IMR-90 (cell line): ENCODE data around the gene TTLL8.

Experiments
- CHD1 ChIP-seq: IDR thresholded peaks from 2 replicates; pipeline ENCODE4 v1.6.1; 2012; ENCODE audit warnings: low read depth, low read length, improper control_type of control experiment
- FOS ChIP-seq: fragments of 150-350 bp; IDR thresholded peaks from 2 replicates; pipeline ENCODE4 v1.6.1; 2016; ENCODE audit warnings: low read depth, low read length
- NFE2L2 ChIP-seq: fragments of 150-350 bp; IDR thresholded peaks from 2 replicates; pipeline ENCODE4 v1.6.1; 2016; ENCODE audit warnings: low read depth, mild to moderate bottlenecking, low read length
- POLR2A ChIP-seq: IDR thresholded peaks from 2 replicates; pipeline ENCODE4 v1.6.1; 2012; ENCODE audit warnings: mild to moderate bottlenecking, low read depth, low read length
- RCOR1 ChIP-seq: IDR thresholded peaks from 2 replicates; pipeline ENCODE4 v1.6.1; 2012; ENCODE audit warnings: mild to moderate bottlenecking, low read length, improper control_type of control experiment; ENCODE audit not compliant: insufficient replicate concordance
- RFX5 ChIP-seq: IDR thresholded peaks from 2 replicates; pipeline ENCODE4 v1.8.0; 2012; ENCODE audit warnings: low read depth, mild to moderate bottlenecking, low read length, moderate library complexity
- SMC3 ChIP-seq: fragments of 150-350 bp; IDR thresholded peaks from 2 replicates; pipeline ENCODE4 v1.6.1; 2016; ENCODE audit warnings: low read depth, mild to moderate bottlenecking, antibody characterized with exemption, low read length, moderate library complexity
- TF ChIP-seq, protein P1 (sequence below): conservative IDR thresholded peaks from 2 replicates; pipeline ENCODE4 v1.5.1; 2012; ENCODE audit warnings: mild to moderate bottlenecking, low read depth, low read length, improper control_type of control experiment
- TF ChIP-seq, protein P2 (sequence below): fragments of 150-350 bp; IDR thresholded peaks from 2 replicates; pipeline ENCODE4 v1.6.1; 2016; ENCODE audit warnings: low read depth, mild to moderate bottlenecking, low read length, moderate library complexity, borderline replicate concordance
- TF ChIP-seq, protein P3 (sequence below): fragments of 150-350 bp; IDR thresholded peaks from 2 replicates; pipeline ENCODE4 v1.6.1; 2017; ENCODE audit warnings: mild to moderate bottlenecking, antibody characterized with exemption, low read length, low read depth

DNA sequence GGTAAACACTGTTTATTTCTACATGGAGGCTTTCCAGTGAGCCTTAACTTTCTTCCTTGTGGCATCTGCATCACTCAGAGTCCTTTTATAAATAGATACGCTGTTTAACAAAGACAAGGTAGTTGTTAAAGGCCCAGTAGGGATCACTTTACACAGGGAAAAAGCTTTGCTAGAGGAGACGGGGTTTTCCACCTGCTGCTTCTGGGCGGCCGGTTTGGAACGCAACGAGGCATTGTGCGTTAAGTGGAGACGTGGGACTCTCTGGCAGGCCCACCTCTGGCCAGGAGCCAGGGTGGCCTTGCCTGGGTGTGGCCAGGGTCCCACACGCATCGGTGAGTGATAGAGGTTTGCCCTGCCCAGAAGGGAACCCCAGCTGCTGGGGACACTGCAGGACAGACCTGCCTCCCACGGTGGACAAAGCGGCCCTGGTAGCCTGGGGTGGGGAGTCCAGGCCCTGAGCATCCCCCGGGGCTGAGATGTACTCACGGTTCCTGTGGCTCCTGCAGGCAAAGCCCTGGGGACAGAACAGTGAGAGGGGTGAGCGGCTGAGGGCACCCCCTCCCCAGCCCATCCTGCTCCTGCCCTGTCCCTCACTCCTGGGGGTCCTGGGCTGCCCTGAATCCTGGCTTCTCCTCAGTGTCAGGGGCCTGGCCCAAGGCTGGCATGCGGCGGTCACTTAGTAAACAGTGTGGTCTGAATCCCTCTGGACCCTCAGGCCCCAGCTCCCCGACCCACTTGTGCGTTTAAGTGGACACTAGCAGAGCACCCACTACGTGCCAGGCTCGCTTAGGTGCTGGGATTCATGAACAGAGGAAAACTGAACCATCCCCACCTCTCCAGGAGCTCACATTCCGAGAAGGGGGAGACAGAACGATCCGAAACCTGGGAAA is 49.7 kb downstream of the TTLL8 start:
- TF ChIP-seq, protein P1, sequence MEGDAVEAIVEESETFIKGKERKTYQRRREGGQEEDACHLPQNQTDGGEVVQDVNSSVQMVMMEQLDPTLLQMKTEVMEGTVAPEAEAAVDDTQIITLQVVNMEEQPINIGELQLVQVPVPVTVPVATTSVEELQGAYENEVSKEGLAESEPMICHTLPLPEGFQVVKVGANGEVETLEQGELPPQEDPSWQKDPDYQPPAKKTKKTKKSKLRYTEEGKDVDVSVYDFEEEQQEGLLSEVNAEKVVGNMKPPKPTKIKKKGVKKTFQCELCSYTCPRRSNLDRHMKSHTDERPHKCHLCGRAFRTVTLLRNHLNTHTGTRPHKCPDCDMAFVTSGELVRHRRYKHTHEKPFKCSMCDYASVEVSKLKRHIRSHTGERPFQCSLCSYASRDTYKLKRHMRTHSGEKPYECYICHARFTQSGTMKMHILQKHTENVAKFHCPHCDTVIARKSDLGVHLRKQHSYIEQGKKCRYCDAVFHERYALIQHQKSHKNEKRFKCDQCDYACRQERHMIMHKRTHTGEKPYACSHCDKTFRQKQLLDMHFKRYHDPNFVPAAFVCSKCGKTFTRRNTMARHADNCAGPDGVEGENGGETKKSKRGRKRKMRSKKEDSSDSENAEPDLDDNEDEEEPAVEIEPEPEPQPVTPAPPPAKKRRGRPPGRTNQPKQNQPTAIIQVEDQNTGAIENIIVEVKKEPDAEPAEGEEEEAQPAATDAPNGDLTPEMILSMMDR = no peak
- no peak for TF ChIP-seq FOS
- no peak for TF ChIP-seq RFX5
- TF ChIP-seq POLR2A = no peak
- TF ChIP-seq SMC3 = no peak
- TF ChIP-seq, protein P2, sequence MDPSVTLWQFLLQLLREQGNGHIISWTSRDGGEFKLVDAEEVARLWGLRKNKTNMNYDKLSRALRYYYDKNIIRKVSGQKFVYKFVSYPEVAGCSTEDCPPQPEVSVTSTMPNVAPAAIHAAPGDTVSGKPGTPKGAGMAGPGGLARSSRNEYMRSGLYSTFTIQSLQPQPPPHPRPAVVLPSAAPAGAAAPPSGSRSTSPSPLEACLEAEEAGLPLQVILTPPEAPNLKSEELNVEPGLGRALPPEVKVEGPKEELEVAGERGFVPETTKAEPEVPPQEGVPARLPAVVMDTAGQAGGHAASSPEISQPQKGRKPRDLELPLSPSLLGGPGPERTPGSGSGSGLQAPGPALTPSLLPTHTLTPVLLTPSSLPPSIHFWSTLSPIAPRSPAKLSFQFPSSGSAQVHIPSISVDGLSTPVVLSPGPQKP = no peak
- TF ChIP-seq NFE2L2 = no peak
- TF ChIP-seq, protein P3, sequence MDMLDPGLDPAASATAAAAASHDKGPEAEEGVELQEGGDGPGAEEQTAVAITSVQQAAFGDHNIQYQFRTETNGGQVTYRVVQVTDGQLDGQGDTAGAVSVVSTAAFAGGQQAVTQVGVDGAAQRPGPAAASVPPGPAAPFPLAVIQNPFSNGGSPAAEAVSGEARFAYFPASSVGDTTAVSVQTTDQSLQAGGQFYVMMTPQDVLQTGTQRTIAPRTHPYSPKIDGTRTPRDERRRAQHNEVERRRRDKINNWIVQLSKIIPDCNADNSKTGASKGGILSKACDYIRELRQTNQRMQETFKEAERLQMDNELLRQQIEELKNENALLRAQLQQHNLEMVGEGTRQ = no peak
- TF ChIP-seq RCOR1 = no peak
- no peak for TF ChIP-seq CHD1
